H1 (cell line): ENCODE results near the gene KIF26A. TPM values are rescaled to one million over a fixed set of nuclear protein-coding genes. Genes with fewer than 3 reads are reported as not detected.

Experiments
- ATF2 ChIP-seq: IDR thresholded peaks from 2 replicates; pipeline ENCODE4 v1.6.1; 2012; ENCODE audit warnings: low read length, inconsistent platforms
- BRCA1 ChIP-seq: IDR thresholded peaks from 2 replicates; pipeline ENCODE4 v1.6.1; 2012; ENCODE audit warnings: low read depth, low read length, improper control_type of control experiment
- CBX8 ChIP-seq: fragments of 300-800, 300-1000 bp; sonication (generic); IDR thresholded peaks from 2 replicates; pipeline ENCODE4 v1.7.1; 2016; ENCODE audit warnings: low read depth, low read length, borderline replicate concordance
- CREB1 ChIP-seq: IDR thresholded peaks from 2 replicates; pipeline ENCODE4 v1.6.1; 2012; ENCODE audit warnings: inconsistent platforms
- GABPA ChIP-seq: IDR thresholded peaks from 2 replicates; pipeline ENCODE4 v1.6.1; 2011; ENCODE audit warnings: mild to moderate bottlenecking, low read length, moderate library complexity, borderline replicate concordance; ENCODE audit not compliant: insufficient read depth
- HDAC6 ChIP-seq: IDR thresholded peaks from one replicate; pipeline ENCODE4 v1.7.1; 2012; ENCODE audit warnings: low read depth, mild to moderate bottlenecking, inconsistent platforms, low read length, moderate library complexity
- KDM1A ChIP-seq: fragments of 200-600, 300-600 bp; sonication (generic); IDR thresholded peaks from 2 replicates; pipeline ENCODE4 v1.7.1; 2016; ENCODE audit warnings: mild to moderate bottlenecking, low read length, borderline replicate concordance
- KDM4A ChIP-seq: IDR thresholded peaks from one replicate; pipeline ENCODE4 v1.7.1; 2012; ENCODE audit warnings: low read depth, mild to moderate bottlenecking, moderate library complexity, low read length, inconsistent platforms; ENCODE audit not compliant: severe bottlenecking
- SIN3A ChIP-seq, 2 experiments: IDR thresholded peaks in 1 of 2; conservative IDR thresholded peaks in 1 of 2; 2 replicates each; pipeline ENCODE4 v1.6.1; 2011 to 2012; ENCODE audit warnings: low read length in 2 of 2, improper control_type of control experiment in 1 of 2, low read depth in 1 of 2, mild to moderate bottlenecking in 1 of 2
- SIRT6 ChIP-seq: IDR thresholded peaks from one replicate; pipeline ENCODE4 v1.7.1; 2012; ENCODE audit warnings: low read length, inconsistent platforms
- SP4 ChIP-seq: IDR thresholded peaks from 2 replicates; pipeline ENCODE4 v1.6.1; 2012; ENCODE audit warnings: low read length, inconsistent platforms
- SRF ChIP-seq: IDR thresholded peaks from 2 replicates; pipeline ENCODE4 v1.6.1; 2011; ENCODE audit warnings: mild to moderate bottlenecking, low read depth, low read length, moderate library complexity
- polyA plus RNA-seq, 7 experiments: library from polyadenylated mRNA; depleted of rRNA in 3 of 7; stranded (reverse) in 5 of 7; unstranded in 2 of 7; fragments of >200 nt in 5 of 7; fragments of 200-250 nt in 2 of 7; gene quantifications; 1 replicate in 5 of 7; 2 replicates in 1 of 7; 4 replicates in 1 of 7; pipeline versions ENCODE4 v1.2.1 to v1.2.3, GENCODE V29; 2011 to 2013; ENCODE audit warnings: missing spikeins in 2 of 7, mixed read lengths in 2 of 7
- total RNA-seq: library from RNA; stranded (reverse); fragmentation: NEBNext Ultra II Directional; extraction: Animal tissue kit (Norgen Biotek cat#: 25700); gene quantifications from 2 replicates; pipeline ENCODE4 v1.2.1, GENCODE V29; 2021
- TF ChIP-seq, protein P1 (sequence below): IDR thresholded peaks from 2 replicates; pipeline ENCODE4 v1.6.1; 2011; ENCODE audit warnings: low read length, improper control_type of control experiment
- TF ChIP-seq, protein P2 (sequence below): IDR thresholded peaks from 2 replicates; pipeline ENCODE4 v1.6.1; 2012; ENCODE audit warnings: inconsistent platforms

The KIF26A gene
- total and polyA plus RNA-seq, 2 of the 8 experiments (the other 6 are each of a cell fraction or from before 2014, with no cell fraction given) = 11.5 to 41.6 TPM

DNA sequence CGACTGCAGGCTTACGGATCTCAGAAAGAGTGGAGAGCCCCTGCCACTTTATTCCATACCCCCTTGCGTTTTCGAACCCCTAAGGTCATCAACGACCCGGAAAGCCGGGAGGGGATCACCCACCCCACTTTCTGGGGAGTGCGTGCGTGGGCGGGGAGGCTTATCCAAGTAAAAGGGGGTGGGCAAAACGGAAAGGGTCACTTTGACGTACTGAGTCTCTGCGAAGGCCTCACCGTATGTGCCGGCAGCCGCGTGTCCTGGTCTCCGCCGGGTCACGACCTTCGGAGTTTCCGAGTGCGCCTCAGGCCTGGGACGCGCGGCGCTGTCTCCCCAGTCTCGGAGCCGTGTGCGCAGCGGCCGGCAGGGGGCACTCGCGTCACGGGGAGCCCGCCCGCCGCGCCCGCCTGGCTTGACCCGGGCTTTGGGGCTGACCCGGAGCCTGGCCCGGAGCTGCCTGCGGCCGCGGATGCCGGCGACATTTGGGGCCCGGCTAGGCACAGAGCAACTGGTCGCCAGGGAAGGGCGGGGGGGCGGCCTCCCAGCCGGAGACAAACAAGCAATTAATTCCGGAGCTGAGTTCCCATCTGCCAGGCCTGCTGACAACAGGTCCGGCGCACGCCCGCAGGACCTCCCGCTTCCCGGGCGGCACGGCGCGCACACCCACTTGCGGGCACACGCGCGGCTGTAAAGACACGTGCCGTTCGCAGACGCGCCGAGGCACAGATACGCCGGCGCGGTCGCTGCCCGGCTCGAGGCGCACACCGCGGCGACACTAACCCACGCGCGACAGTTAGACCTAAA is 890 bp upstream of the KIF26A start (continued):
- TF ChIP-seq ATF2 (no peak), CREB1 (no peak; the same call in 1 of the 2 replicates), HDAC6 (no peak), SIRT6 (no peak), SIN3A (conservative IDR thresholded peaks at IDR 0.05 in 1 of 2, IDR thresholded peaks at IDR 0.05 in 1 of 2; ENCODE audit: low read depth in 1 of 2, low read length in 2 of 2) (no peak), SRF (no peak), GABPA (peak; percentile 76; the same call in 1 of the 2 replicates), KDM4A (peak; percentile 12), KDM1A (no peak), CBX8 (no peak), BRCA1 (no peak), SP4 (no peak)
- TF ChIP-seq, protein P1, sequence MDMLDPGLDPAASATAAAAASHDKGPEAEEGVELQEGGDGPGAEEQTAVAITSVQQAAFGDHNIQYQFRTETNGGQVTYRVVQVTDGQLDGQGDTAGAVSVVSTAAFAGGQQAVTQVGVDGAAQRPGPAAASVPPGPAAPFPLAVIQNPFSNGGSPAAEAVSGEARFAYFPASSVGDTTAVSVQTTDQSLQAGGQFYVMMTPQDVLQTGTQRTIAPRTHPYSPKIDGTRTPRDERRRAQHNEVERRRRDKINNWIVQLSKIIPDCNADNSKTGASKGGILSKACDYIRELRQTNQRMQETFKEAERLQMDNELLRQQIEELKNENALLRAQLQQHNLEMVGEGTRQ = no peak
- TF ChIP-seq, protein P2, sequence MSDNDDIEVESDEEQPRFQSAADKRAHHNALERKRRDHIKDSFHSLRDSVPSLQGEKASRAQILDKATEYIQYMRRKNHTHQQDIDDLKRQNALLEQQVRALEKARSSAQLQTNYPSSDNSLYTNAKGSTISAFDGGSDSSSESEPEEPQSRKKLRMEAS = peak; percentile 80
- TF ChIP-seq, all 59 proteins: peak for 12
